WTC11 (cell line): Measurements from ENCODE around the gene PSD4.

Experiments
- FOXJ3 ChIP-seq: sonication (generic); formaldehyde crosslinking; IDR thresholded peaks from 2 replicates; pipeline ENCODE4 v1.9.0; 2021; ENCODE audit warnings: missing genetic modification reagents, mild to moderate bottlenecking, borderline replicate concordance
- SMAD3 ChIP-seq: sonication (generic); formaldehyde crosslinking; IDR thresholded peaks from 2 replicates; pipeline ENCODE4 v1.8.0; 2022; ENCODE audit warnings: missing genetic modification reagents, mild to moderate bottlenecking, borderline replicate concordance
- SP1 ChIP-seq: sonication (generic); formaldehyde crosslinking; conservative IDR thresholded peaks from 2 replicates; pipeline ENCODE4 v1.8.1; 2022; ENCODE audit warnings: missing genetic modification reagents
- TP53 ChIP-seq: sonication (generic); formaldehyde crosslinking; IDR thresholded peaks from 2 replicates; pipeline ENCODE4 v1.8.1; 2023; ENCODE audit warnings: mild to moderate bottlenecking, missing genetic modification reagents
- ZBTB21 ChIP-seq: sonication (generic); formaldehyde crosslinking; IDR thresholded peaks from 2 replicates; pipeline ENCODE4 v1.8.1; 2023; ENCODE audit warnings: mild to moderate bottlenecking, missing genetic modification reagents, borderline replicate concordance
- ZNF138 ChIP-seq: sonication (generic); formaldehyde crosslinking; conservative IDR thresholded peaks from 2 replicates; pipeline ENCODE4 v1.8.1; 2022; ENCODE audit warnings: mild to moderate bottlenecking, moderate library complexity, missing genetic modification reagents
- ZNF671 ChIP-seq: fragments of 250-450 bp; sonication (Bioruptor Pico); IDR thresholded peaks from 2 replicates; pipeline ENCODE4 v1.8.0; 2021; ENCODE audit warnings: mild to moderate bottlenecking
- TF ChIP-seq, protein P1 (sequence below): fragments of 200-600 bp; IDR thresholded peaks from 2 replicates; pipeline ENCODE4 v1.8.0; 2022; ENCODE audit warnings: antibody characterized with exemption
- TF ChIP-seq, protein P2 (sequence below): sonication (generic); formaldehyde crosslinking; IDR thresholded peaks from 2 replicates; pipeline ENCODE4 v1.8.0; 2022; ENCODE audit warnings: mild to moderate bottlenecking, missing genetic modification reagents
- TF ChIP-seq, protein P3 (sequence below): fragments of 250-450 bp; sonication (Bioruptor Pico); IDR thresholded peaks from 2 replicates; pipeline ENCODE4 v1.8.0; 2021; ENCODE audit warnings: mild to moderate bottlenecking
- TF ChIP-seq, protein P4 (sequence below): sonication (generic); formaldehyde crosslinking; IDR thresholded peaks from 2 replicates; pipeline ENCODE4 v1.8.1; 2022; ENCODE audit warnings: mild to moderate bottlenecking, moderate library complexity, missing genetic modification reagents

DNA sequence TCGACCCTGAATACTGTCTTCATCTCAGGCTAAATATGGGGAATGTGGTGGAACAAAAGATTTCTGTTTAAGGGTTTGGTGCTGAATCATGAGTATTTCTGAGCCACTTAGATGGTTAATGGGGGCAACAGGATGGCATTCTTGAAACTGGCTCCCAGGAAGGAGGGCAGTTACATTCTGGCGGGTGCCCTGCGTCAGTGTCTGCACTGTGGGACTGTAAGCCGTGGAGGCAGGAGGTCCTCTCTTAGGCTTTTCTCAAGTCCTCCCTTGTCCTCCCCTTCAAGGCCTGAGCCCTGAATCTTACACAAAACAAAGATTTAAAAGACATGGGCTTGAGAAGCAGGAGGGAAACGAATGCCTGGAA, 45.7 kb downstream of the PSD4 start:
- TF ChIP-seq, protein P1, sequence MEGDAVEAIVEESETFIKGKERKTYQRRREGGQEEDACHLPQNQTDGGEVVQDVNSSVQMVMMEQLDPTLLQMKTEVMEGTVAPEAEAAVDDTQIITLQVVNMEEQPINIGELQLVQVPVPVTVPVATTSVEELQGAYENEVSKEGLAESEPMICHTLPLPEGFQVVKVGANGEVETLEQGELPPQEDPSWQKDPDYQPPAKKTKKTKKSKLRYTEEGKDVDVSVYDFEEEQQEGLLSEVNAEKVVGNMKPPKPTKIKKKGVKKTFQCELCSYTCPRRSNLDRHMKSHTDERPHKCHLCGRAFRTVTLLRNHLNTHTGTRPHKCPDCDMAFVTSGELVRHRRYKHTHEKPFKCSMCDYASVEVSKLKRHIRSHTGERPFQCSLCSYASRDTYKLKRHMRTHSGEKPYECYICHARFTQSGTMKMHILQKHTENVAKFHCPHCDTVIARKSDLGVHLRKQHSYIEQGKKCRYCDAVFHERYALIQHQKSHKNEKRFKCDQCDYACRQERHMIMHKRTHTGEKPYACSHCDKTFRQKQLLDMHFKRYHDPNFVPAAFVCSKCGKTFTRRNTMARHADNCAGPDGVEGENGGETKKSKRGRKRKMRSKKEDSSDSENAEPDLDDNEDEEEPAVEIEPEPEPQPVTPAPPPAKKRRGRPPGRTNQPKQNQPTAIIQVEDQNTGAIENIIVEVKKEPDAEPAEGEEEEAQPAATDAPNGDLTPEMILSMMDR: no peak
- no peak for TF ChIP-seq SMAD3 (CRISPR knock-in tag)
- TF ChIP-seq ZNF671 (CRISPR knock-in tag): no peak
- no peak for TF ChIP-seq ZBTB21
- no peak for TF ChIP-seq ZNF138 (CRISPR knock-in tag)
- TF ChIP-seq, protein P2, sequence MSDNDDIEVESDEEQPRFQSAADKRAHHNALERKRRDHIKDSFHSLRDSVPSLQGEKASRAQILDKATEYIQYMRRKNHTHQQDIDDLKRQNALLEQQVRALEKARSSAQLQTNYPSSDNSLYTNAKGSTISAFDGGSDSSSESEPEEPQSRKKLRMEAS (CRISPR knock-in tag): no peak
- TF ChIP-seq SP1 (CRISPR knock-in tag): no peak
- TF ChIP-seq, protein P3, sequence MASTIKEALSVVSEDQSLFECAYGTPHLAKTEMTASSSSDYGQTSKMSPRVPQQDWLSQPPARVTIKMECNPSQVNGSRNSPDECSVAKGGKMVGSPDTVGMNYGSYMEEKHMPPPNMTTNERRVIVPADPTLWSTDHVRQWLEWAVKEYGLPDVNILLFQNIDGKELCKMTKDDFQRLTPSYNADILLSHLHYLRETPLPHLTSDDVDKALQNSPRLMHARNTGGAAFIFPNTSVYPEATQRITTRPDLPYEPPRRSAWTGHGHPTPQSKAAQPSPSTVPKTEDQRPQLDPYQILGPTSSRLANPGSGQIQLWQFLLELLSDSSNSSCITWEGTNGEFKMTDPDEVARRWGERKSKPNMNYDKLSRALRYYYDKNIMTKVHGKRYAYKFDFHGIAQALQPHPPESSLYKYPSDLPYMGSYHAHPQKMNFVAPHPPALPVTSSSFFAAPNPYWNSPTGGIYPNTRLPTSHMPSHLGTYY (CRISPR knock-in tag): no peak
- TF ChIP-seq TP53 (CRISPR knock-in tag): no peak
- no peak for TF ChIP-seq FOXJ3 (CRISPR knock-in tag)
- TF ChIP-seq, protein P4, sequence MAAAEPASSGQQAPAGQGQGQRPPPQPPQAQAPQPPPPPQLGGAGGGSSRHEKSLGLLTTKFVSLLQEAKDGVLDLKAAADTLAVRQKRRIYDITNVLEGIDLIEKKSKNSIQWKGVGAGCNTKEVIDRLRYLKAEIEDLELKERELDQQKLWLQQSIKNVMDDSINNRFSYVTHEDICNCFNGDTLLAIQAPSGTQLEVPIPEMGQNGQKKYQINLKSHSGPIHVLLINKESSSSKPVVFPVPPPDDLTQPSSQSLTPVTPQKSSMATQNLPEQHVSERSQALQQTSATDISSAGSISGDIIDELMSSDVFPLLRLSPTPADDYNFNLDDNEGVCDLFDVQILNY (CRISPR knock-in tag): no peak
